GM12865 (cell line): ENCODE measurements around the gene TBL3.
"Not testable (repeated sequence)": the region's sequence is repeated elsewhere in the genome, so short reads cannot be mapped to it uniquely, and the experiment has no call there.

Experiments used
- DNase-seq: peaks from one replicate; pipeline ENCODE4 v3.0.0; 2010; ENCODE audit warnings: low read depth
- H3K4me3 ChIP-seq: 2 replicates; pipeline ENCODE4 v1.5.1; 2011; ENCODE audit warnings: mild to moderate bottlenecking, low read depth, low read length, control low read depth
- TF ChIP-seq, protein P1 (sequence below): IDR thresholded peaks from 2 replicates; pipeline ENCODE4 v1.5.1; 2011; ENCODE audit warnings: low read length, control low read depth, low read depth, inconsistent platforms; ENCODE audit not compliant: insufficient read depth; ENCODE audit errors: missing control alignments

The TBL3 gene

DNA sequence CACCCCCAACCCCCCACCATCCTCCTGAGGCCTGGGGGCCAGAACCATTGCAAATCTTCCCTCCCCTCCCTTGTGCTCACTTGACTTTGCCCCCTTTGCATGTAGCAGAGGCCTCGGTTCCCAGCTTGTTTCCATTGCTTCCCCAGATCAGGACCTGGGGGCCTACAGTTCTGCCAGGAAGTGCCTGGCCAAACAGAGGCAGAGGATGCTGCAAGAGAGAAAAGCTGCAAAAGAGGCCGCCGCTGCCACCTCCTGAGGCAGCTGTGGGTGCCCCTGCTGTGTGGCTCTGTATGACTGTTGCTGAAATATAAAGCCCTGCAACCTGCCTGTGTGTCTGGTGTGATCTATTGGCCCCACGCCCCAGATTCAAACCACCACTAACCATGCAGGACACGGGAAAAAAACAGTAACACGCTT, 10.2 kb upstream of the TBL3 start:
- peak overlapping the region; percentile 33 for H3K4me3 ChIP-seq
- TF ChIP-seq, protein P1, sequence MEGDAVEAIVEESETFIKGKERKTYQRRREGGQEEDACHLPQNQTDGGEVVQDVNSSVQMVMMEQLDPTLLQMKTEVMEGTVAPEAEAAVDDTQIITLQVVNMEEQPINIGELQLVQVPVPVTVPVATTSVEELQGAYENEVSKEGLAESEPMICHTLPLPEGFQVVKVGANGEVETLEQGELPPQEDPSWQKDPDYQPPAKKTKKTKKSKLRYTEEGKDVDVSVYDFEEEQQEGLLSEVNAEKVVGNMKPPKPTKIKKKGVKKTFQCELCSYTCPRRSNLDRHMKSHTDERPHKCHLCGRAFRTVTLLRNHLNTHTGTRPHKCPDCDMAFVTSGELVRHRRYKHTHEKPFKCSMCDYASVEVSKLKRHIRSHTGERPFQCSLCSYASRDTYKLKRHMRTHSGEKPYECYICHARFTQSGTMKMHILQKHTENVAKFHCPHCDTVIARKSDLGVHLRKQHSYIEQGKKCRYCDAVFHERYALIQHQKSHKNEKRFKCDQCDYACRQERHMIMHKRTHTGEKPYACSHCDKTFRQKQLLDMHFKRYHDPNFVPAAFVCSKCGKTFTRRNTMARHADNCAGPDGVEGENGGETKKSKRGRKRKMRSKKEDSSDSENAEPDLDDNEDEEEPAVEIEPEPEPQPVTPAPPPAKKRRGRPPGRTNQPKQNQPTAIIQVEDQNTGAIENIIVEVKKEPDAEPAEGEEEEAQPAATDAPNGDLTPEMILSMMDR, result no peak
- DNase-seq, result peak; percentile 54

DNA sequence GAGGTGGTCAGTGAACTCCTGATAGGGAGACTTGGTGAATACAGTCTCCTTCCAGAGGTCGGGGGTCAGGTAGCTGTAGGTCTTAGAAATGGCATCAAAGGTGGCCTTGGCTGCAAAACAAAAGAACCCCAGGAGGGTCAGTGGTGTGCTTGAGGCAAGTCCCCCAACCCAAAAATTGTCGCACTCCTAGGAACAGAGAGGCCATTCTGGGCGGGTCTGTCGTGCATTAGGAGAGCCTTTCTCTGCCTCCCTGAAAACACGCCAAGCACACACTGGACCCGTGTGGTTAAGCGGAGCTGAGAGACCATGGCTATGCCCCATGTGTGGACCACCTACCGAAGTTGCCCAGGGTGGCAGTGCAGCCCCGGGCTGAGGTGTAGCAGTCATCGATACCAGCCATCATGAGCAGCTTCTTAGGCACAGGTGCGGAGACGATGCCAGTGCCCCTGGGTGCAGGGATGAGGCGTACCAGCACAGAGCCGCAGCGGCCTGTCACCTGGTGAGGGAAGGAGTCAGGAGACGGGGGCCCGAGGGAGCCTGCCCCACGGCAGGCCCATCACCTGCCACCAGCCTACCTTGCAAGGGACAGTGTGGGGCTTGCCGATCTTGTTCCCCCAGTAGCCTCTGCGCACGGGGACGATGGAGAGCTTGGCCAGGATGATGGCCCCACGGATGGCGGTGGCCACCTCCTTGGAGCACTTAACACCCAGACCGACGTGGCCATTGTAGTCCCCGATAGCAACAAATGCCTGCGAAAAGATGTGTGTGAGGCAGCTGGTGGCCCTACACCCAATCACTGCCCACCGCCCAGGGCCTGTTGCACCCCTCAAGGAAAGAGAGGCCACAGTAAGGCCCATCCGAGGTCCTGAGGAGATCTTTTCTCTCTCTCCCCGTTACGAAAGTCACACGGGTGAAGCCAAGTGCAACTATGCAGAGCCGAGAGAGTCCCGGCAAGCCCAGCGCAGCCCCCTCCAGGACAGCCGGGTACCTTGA, 9.4 kb upstream of the TBL3 start:
- H3K4me3 ChIP-seq, result peak overlapping the region; percentile 88

DNA sequence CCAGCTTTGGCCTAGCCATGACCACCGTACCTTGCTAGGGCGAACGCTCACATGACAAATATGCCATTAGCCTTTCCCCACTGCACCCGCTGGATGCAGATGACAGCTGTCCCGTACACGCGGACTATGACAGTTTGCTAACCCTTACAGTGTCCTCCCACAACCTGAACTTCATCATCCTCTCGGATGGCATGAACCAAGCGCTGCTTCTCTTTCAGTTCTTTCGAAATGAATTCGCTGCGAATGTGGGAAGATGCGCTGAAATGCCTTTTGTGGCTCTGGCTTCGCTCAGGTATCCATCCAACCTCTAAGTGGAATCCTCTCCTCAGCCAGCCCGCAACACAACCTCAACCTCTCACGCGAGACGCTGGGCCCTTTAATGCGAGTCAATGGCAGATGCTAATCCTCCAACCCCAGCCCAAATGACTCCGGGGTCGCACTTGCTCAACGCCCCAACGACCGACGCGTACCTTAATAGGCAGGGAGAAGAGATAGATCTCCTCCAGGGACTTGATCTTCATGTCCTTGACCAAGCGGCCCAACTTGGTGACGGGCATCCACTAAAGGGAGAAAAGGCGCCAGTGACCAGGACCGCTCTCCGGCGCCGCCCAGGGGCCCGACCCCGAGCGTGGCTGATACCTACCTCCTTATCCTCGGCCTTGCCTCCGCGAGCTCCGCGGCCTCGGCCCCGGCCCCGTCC, 7.9 kb upstream of the TBL3 start:
- peak overlapping the region; percentile 88 for H3K4me3 ChIP-seq
- TF ChIP-seq, protein P1, result no peak
- DNase-seq, result peak; percentile 43

More for the DNA sequence above, 9.4 kb upstream of the TBL3 start:
- not testable (repeated sequence) for DNase-seq

DNA sequence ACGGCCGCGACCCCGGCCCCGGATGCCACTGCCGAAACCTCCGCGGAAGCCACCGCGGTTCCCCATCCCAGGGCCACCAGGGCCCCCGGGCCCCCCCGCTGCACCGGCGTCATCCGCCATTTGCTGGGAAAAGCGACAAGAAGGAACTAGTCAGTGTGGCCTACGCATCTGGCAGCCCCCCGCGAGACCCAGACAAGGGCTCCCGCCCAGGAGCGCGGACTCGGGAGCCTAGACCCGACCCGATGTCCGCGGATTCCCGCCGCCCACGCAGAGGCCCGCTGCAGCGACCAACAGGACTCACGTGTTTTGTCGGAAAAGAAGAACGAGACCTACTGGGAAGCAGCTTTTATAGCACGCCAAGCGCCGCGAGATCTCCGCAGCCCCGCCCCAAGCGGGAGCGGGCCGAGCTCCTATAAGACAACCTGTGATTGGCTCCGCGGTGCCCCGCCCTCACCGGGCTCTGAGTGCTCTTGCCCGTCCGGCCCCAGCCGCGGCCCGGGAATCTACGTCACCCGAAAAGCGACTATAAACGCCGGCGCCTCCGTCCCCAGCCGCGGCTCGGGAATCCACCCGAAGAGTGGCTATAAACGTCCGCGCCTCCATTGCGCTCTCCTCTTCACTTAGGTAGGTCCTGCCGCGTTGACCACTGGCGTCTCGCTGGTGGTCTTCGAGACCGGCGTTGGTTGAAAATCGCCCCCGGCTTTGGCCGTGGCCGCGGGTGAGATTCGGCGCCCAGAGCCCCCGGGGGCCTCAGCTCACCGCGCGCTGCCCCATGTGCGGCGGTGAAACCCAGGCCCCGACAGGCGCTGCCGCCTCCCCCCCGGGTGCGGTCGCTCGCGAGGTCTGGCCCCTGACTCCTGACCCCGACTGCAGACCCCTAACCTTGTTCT, 7.1 kb upstream of the TBL3 start, which contains the start of gene RPS2:
Gene RPS2 (minus strand): TSS at position 321 of the 890 bp plus-strand sequence. CDS start 201 bp downstream, at position 120.
- DNase-seq, result peak; percentile 99
- H3K4me3 ChIP-seq, result peak within 1 kb of the TSS; percentile 88
- TF ChIP-seq, protein P1, result no peak

DNA sequence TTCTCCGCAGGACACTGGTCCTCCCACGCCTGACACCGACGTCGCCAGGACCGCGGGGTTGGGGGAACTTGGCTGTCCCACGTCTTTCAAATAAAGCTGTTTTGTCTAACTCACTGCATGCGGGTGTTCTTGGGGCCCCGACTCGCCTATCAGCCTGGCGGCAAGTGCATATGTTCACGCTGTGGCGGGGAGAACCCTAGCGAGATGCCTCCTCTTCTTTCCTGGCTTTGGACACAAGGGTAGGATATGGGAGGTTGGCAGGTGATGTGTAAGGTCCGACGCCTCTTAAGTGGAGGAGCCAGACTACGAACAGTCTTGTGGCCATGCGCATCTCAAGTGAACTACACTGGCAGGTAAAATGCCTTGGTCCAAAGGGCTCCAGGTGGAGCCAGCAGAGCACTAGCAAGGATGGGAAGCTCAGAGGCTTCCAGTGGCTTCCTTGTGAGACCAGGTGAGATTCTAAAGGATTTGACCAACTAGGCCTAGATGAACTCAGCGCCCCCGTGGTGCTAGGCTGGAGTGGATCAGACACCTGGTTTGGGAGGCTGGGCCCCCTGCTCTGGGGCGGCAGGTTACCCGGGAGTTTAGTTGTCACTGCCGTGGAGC, 6.4 kb upstream of the TBL3 start:
- DNase-seq, result no peak
- peak overlapping the region; percentile 79 for H3K4me3 ChIP-seq
- TF ChIP-seq, protein P1, result no peak

DNA sequence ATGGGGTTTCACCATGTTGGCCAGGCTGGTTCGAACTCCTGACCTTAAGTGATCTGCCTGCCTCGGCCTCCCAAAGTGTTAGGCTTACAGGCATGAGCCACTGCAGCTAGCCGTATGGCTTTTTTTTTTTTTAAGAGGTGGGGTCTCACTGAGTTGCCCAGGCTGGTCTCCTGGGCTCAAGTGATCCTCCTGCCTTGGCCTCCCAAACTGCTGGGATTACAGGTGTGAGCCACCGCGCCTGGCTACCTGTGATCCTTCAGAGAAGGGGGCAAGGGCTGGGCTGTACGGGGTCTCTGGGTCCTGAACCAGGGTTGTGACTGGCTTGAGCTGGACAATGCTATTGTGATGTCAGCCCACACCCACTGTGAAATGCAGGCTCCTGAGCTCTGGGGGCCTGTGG, 5.4 kb upstream of the TBL3 start, which contains the start of gene RNF151:
Gene RNF151 (plus strand): TSS at position 397 of the 400 bp plus-strand sequence. CDS start 26 bp downstream, outside the sequence.
- no peak for DNase-seq
- TF ChIP-seq, protein P1, result no peak
- peak within 1 kb of the TSS; percentile 79 for H3K4me3 ChIP-seq
